Measurements from ENCODE around the gene ZBTB43. TPM values are rescaled to one million over a fixed set of nuclear protein-coding genes. Genes with fewer than 3 reads are reported as not detected.
"Not testable (repeated sequence)": the region's sequence is repeated elsewhere in the genome, so short reads cannot be mapped to it uniquely, and the experiment has no call there.

The ZBTB43 gene
- total RNA-seq, 6 donors from 2014 or later = 16.0 to 26.8 (median 19.4) TPM

DNA sequence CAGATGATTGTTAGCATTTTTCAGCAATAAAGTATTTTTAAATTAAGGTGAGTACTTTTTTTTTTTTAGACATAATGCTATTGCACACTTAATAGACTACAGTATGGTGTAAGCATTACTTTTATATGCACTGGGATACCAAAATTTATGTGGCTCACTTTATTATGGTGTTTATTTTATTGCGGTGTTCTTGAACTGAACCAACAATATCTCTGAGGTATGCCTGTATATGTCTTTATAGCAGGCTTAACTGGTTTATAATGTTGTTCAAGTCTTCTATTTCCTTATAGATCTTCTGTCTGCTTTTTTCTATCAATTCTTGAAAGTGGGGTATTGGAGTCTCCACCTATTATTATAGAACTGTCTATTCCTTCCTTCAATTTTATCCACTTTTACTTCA, 18.0 kb downstream of the ZBTB43 start:
- Histone ChIP-seq H3K4me3 (no peak overlapping the region), H3K9me3 (peaks cover 5 to 16% (median 12%) of the 10 kb centered on the region in 4 donors), H3K36me3 (peaks cover 8 to 30% (median 14%) of the 10 kb centered on the region in 4 donors), H3K4me1 (no peaks in the 10 kb centered on the region), H3K27ac (no peak overlapping the region), H3K27me3 (no peaks in the 10 kb centered on the region)
- TF ChIP-seq, protein P1, sequence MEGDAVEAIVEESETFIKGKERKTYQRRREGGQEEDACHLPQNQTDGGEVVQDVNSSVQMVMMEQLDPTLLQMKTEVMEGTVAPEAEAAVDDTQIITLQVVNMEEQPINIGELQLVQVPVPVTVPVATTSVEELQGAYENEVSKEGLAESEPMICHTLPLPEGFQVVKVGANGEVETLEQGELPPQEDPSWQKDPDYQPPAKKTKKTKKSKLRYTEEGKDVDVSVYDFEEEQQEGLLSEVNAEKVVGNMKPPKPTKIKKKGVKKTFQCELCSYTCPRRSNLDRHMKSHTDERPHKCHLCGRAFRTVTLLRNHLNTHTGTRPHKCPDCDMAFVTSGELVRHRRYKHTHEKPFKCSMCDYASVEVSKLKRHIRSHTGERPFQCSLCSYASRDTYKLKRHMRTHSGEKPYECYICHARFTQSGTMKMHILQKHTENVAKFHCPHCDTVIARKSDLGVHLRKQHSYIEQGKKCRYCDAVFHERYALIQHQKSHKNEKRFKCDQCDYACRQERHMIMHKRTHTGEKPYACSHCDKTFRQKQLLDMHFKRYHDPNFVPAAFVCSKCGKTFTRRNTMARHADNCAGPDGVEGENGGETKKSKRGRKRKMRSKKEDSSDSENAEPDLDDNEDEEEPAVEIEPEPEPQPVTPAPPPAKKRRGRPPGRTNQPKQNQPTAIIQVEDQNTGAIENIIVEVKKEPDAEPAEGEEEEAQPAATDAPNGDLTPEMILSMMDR (IDR thresholded peaks at IDR 0.05) = no peak
- no peak for TF ChIP-seq POLR2A (IDR thresholded peaks at IDR 0.05)
- TF ChIP-seq POLR2AphosphoS5 (IDR thresholded peaks at IDR 0.05) = no peak
- TF ChIP-seq EP300 (IDR thresholded peaks at IDR 0.05) = no peak
- ATAC-seq (ENCODE audit: low FRiP score in 2 of 2) = no peak
- no peak for DNase-seq
- WGBS, 2 donors = 96 to 97% methylated on average over 1 of the region's 1 CpG

GRCh38 chr9:126824052-126824451, 19.2 kb downstream of the ZBTB43 start:
- DNase-seq; H3K27ac ChIP-seq; H3K27me3 ChIP-seq; H3K9me3 ChIP-seq; H3K4me3 ChIP-seq; H3K4me1 ChIP-seq; ATAC-seq (ENCODE audit: low FRiP score in 2 of 2): not testable (repeated sequence)
- WGBS, 2 donors = 94 to 99% methylated on average over 7 of the region's 7 CpGs
- peaks cover 0 to 21% (median 12%) of the 10 kb centered on the region in 4 donors for H3K36me3 ChIP-seq

DNA sequence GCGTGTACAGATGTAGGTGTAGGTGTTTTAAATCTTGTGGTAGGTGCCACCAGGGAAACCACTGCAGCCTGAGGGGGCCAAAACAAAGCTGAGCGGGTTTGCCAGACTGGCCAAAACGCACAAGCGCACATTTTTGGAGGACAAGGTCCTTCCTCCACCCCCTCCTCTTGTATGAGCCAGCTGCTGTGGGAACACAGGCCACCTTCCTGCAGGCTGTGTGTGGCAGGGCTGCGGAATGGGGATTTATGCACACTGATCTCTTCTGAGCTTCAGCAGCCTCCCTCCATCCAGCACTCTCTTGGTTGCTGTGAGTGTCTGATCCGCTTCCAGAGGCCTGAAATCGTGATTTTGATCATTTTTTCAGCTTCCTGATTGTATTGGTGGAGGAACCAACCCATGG, 22.4 kb downstream of the ZBTB43 start:
- H3K9me3 ChIP-seq = no peaks in the 10 kb centered on the region
- TF ChIP-seq, protein P1 (IDR thresholded peaks at IDR 0.05) = no peak
- no peak for TF ChIP-seq EP300 (IDR thresholded peaks at IDR 0.05)
- TF ChIP-seq POLR2A (IDR thresholded peaks at IDR 0.05) = no peak
- no peak for TF ChIP-seq POLR2AphosphoS5 (IDR thresholded peaks at IDR 0.05)
- peaks cover 0 to 33% (median 16%) of the 10 kb centered on the region in 4 donors for H3K36me3 ChIP-seq
- ATAC-seq (ENCODE audit: low FRiP score in 2 of 2) (no peak), DNase-seq (no peak)
- H3K27me3 ChIP-seq = no peaks in the 10 kb centered on the region
- 93% methylated on average over 7 of the region's 7 CpGs for WGBS, 2 donors
- H3K27ac ChIP-seq = no peak overlapping the region
- H3K4me3 ChIP-seq = no peak overlapping the region
- no peaks in the 10 kb centered on the region for H3K4me1 ChIP-seq

- no peaks in the 10 kb centered on the region for H3K27me3 ChIP-seq
These were observed 24.2 kb downstream of the ZBTB43 start for GRCh38 chr9:126829035-126829434.

DNA sequence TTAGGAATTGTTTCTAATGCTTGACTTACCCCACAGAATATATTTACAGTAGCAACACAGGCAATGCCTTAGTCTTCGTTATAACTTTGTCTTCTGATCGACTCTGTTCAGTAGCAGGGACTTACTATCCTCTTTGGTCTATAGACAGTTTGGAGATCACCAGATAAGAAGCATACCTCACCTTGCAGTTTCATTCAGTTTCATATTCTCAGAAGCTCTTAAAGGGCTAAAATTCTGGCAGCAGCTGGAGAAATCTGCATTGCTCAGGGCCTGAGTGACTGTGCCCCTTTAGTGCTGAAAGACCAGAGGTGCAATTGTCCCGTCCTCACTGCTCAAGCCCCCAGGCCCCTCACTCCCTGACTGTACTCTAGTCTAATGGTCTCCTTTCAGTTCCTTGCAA, 26.0 kb downstream of the ZBTB43 start:
- Histone ChIP-seq H3K9me3 (no peaks in the 10 kb centered on the region), H3K36me3 (peaks cover 10 to 49% (median 33%) of the 10 kb centered on the region in 4 donors), H3K27ac (no peak overlapping the region), H3K4me3 (no peak overlapping the region), H3K27me3 (no peaks in the 10 kb centered on the region), H3K4me1 (peaks cover 0 to 14% (median 6%) of the 10 kb centered on the region in 4 donors)
- TF ChIP-seq POLR2AphosphoS5 (IDR thresholded peaks at IDR 0.05) = no peak
- TF ChIP-seq EP300 (IDR thresholded peaks at IDR 0.05) = no peak
- TF ChIP-seq POLR2A (IDR thresholded peaks at IDR 0.05) = no peak
- TF ChIP-seq, protein P1 (IDR thresholded peaks at IDR 0.05) = no peak
- WGBS, 2 donors = 89 to 94% methylated on average over 3 of the region's 3 CpGs
- DNase-seq = no peak
- ATAC-seq (ENCODE audit: low FRiP score in 2 of 2) = no peak

More at GRCh38 chr9:126829035-126829434, 24.2 kb downstream of the ZBTB43 start:
- no peak for ATAC-seq (ENCODE audit: low FRiP score in 2 of 2)
- Histone ChIP-seq H3K9me3 (no peaks in the 10 kb centered on the region), H3K27ac (no peak overlapping the region), H3K4me1 (no peaks in the 10 kb centered on the region), H3K36me3 (peaks cover 10 to 45% (median 27%) of the 10 kb centered on the region in 4 donors), H3K4me3 (no peak overlapping the region)
- TF ChIP-seq POLR2AphosphoS5 (IDR thresholded peaks at IDR 0.05) (no peak), EP300 (IDR thresholded peaks at IDR 0.05) (no peak), POLR2A (IDR thresholded peaks at IDR 0.05) (no peak)
- TF ChIP-seq, protein P1 (IDR thresholded peaks at IDR 0.05) = no peak
- no peak for DNase-seq
- WGBS, 2 donors = 89 to 97% methylated on average over 1 of the region's 1 CpG
